ENCODE data around the gene EMX1.

GRCh38 chr2:72981536-72981935 is 64.2 kb downstream of the EMX1 start:
- no peak for TF ChIP-seq EZH2 (IDR thresholded peaks at IDR 0.05; ENCODE audit: borderline replicate concordance, insufficient read depth, low read length, poor library complexity, severe bottlenecking)
- no peak for TF ChIP-seq CTCF (IDR thresholded peaks at IDR 0.05; ENCODE audit: poor library complexity, severe bottlenecking)
- TF ChIP-seq RAD21 (conservative IDR thresholded peaks at IDR 0.05), result no peak
- no peak for TF ChIP-seq TAF1 (IDR thresholded peaks at IDR 0.05; ENCODE audit: low read depth)

Measured in neural cell (in vitro differentiated cells).